ENCODE measurements around the gene GOLGA7B.

The GOLGA7B gene

DNA sequence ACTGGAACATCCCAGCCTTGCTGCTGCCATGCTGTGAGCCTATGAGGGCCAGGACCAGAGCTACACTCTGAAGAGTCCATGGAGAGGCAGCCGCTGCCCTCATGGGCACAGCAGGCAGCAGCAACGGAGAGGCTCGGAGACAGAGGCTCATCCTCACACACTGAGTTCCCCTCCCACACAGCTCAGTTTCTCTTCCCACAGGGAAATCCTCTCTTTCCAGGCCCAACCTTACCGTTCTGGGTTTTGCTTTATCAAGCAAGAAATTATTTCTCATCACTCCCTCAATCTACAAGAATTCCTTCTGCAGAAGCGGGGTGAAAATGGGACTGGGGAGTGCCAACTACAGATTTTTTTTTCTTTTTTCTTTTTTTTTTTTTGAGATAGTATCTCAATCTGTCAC lies 36.6 kb downstream of the GOLGA7B start:
- no peaks in the 10 kb centered on the region for H3K27me3 ChIP-seq (ENCODE audit: insufficient read depth, low read depth, severe bottlenecking)
- no peaks in the 10 kb centered on the region for H3K36me3 ChIP-seq
- TF ChIP-seq, protein P1, sequence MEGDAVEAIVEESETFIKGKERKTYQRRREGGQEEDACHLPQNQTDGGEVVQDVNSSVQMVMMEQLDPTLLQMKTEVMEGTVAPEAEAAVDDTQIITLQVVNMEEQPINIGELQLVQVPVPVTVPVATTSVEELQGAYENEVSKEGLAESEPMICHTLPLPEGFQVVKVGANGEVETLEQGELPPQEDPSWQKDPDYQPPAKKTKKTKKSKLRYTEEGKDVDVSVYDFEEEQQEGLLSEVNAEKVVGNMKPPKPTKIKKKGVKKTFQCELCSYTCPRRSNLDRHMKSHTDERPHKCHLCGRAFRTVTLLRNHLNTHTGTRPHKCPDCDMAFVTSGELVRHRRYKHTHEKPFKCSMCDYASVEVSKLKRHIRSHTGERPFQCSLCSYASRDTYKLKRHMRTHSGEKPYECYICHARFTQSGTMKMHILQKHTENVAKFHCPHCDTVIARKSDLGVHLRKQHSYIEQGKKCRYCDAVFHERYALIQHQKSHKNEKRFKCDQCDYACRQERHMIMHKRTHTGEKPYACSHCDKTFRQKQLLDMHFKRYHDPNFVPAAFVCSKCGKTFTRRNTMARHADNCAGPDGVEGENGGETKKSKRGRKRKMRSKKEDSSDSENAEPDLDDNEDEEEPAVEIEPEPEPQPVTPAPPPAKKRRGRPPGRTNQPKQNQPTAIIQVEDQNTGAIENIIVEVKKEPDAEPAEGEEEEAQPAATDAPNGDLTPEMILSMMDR (IDR thresholded peaks at IDR 0.05; ENCODE audit: low read depth, low read length) = no peak
- no peaks in the 10 kb centered on the region for H3K9me3 ChIP-seq (ENCODE audit: severe bottlenecking)
- DNase-seq = no peak
- H3K27ac ChIP-seq = no peak overlapping the region
- H3K4me3 ChIP-seq (ENCODE audit: low read depth, low read length) = no peak overlapping the region

DNA sequence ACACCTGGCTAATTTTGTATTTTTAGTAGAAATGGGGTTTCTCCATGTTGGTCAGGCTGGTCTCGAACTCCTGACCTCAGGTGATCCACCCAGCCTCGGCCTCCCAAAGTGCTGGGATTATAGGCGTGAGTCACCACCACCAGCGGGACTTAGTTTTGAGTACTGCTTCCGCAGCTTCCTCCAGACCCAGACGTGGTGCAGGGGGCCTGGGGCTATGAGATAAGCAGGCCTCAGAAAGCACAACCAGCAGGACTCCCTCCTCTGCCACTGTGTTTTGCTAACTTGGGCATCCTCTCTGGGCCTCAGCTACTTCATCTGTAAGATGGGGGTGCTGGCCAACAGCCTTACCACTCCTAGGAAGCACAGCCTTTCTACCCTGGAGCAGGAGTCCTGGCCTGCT lies 37.8 kb downstream of the GOLGA7B start:
- TF ChIP-seq, protein P1 (IDR thresholded peaks at IDR 0.05; ENCODE audit: low read depth, low read length) = no peak
- Histone ChIP-seq H3K4me3 (ENCODE audit: low read depth, low read length) (no peak overlapping the region), H3K27me3 (ENCODE audit: insufficient read depth, low read depth, severe bottlenecking) (no peaks in the 10 kb centered on the region), H3K27ac (no peak overlapping the region), H3K36me3 (no peaks in the 10 kb centered on the region), H3K9me3 (ENCODE audit: severe bottlenecking) (no peaks in the 10 kb centered on the region)
- DNase-seq = no peak

DNA sequence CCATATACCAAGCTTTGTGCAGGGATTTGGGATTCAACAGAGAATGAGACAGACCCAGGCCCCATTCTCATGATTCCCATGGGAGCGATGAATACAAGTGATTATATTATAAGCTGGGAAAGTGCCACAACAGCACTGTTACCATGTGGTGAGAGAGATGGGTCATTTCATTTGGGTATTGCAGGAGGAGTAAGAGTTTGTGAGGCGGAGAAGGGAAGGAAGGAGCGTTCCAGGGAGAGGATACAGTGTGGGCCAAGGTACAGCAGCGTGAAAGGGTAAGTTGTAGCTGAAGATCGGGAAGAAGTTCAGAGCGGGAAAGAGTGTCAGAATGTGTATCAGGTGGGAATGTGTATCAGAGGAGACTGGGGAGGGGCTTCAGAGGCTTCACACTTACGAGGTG lies 38.5 kb downstream of the GOLGA7B start:
- no peak overlapping the region for H3K4me3 ChIP-seq (ENCODE audit: low read depth, low read length)
- H3K27ac ChIP-seq = no peak overlapping the region

DNA sequence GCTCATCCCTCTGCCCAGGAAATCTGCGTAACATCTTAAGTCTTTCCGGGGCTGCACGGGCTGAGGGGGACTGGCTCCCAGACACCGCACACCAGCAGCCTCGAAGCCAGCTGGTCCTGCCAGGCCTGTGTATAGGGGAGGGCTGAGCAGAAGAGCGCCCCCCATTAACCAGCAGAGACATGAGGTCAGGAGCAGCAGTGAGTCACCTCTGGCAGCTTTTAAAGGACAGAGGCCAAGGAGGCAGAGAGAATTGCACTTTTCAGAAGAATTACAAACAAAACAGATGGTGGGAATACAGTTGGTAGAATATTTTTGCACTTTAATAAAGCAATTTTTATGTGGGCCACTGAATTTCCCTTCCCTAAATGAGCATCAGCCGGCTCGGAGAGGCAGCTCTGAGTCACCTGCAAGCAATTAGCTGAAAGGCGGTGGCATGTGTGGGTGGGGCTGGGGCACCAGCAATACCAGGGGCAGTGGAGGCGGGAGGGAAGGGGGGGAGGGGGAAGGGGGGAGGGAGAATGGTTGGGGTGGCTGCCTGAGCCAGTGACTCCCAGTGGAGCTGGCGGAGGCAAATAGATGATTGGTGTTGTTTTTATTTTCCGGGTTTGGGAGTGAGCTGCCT lies 39.1 kb downstream of the GOLGA7B start:
- DNase-seq = no peak
- Histone ChIP-seq H3K36me3 (no peaks in the 10 kb centered on the region), H3K27me3 (ENCODE audit: insufficient read depth, low read depth, severe bottlenecking) (no peaks in the 10 kb centered on the region), H3K27ac (no peak overlapping the region), H3K9me3 (ENCODE audit: severe bottlenecking) (no peaks in the 10 kb centered on the region), H3K4me3 (ENCODE audit: low read depth, low read length) (no peak overlapping the region)
- TF ChIP-seq, protein P1 (IDR thresholded peaks at IDR 0.05; ENCODE audit: low read depth, low read length) = no peak

More for the DNA sequence above, 38.5 kb downstream of the GOLGA7B start:
- Histone ChIP-seq H3K9me3 (ENCODE audit: severe bottlenecking) (no peaks in the 10 kb centered on the region), H3K27me3 (ENCODE audit: insufficient read depth, low read depth, severe bottlenecking) (no peaks in the 10 kb centered on the region), H3K36me3 (no peaks in the 10 kb centered on the region)
- TF ChIP-seq, protein P1 (IDR thresholded peaks at IDR 0.05; ENCODE audit: low read depth, low read length) = no peak
- no peak for DNase-seq

DNA sequence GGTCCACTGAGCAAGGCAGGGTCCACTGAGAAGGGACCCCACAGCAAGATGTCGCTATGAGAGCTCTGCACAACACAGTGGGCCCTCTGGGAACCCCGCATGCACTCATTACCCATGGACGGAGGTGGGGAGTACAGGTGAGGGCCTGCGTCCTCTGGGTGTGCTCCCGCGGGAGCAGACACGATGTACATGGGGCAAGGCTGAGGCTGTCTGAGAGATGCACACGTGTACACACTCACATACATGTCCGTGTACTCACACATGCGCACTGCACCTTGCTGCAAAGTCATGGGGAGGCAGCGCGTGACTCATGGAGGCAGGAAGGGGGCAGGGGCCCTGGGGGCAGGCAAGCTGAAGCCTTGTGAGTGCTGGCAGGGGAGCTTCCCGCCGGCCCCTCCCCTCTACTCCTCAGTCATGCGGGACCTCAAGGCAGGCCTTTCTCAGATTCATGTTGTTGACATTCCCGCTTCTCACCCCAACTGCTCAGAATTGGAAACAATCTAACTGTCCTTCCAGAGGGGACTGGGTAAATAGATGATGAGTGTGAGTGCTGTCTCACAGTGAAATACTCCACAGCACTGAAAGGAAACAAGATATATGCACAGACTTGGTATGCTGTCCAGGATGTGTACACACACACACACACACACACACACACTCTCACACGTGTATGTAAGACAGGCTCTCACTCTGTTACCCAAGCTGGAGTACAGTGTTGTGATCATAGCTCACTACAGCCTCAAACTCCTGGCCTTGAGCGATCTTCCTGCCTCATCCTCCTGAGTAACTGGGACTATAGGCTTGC lies 40.0 kb downstream of the GOLGA7B start:
- TF ChIP-seq, protein P1 (IDR thresholded peaks at IDR 0.05; ENCODE audit: low read depth, low read length) = no peak
- Histone ChIP-seq H3K4me3 (ENCODE audit: low read depth, low read length) (no peak overlapping the region), H3K36me3 (no peaks in the 10 kb centered on the region), H3K27me3 (ENCODE audit: insufficient read depth, low read depth, severe bottlenecking) (no peaks in the 10 kb centered on the region), H3K27ac (no peak overlapping the region), H3K9me3 (ENCODE audit: severe bottlenecking) (no peaks in the 10 kb centered on the region)
- no peak for DNase-seq
